ENCODE data around the gene KCTD15. TPM values are rescaled to one million over a fixed set of nuclear protein-coding genes. Genes with fewer than 3 reads are reported as not detected.

The KCTD15 gene
- polyA plus RNA-seq, 3 donors = 1.6 to 43.2 (median 2.1) TPM

GRCh38 chr19:33779849-33780248 is 16.8 kb upstream of the KCTD15 start:
- Histone ChIP-seq H3K27ac (ENCODE audit: low read depth in 1 of 2, low read length in 2 of 2) (no peak overlapping the region), H3K4me2 (replicated peaks; ENCODE audit: extremely low read depth, low read length, poor library complexity, severe bottlenecking) (no peak overlapping the region), H3K36me3 (replicated peaks in 1 of 2; ENCODE audit: control insufficient read depth in 1 of 2, insufficient read depth in 2 of 2, low read length in 2 of 2) (no peaks in the 10 kb centered on the region), H3K4me3 (replicated peaks in 1 of 3; ENCODE audit: low read depth in 2 of 3, low read length in 3 of 3) (no peak overlapping the region), H3K9me3 (replicated peaks in 1 of 2; ENCODE audit: control insufficient read depth in 1 of 2, insufficient read depth in 1 of 2, low read length in 2 of 2) (no peaks in the 10 kb centered on the region), H3K9ac (ENCODE audit: insufficient read depth, low read length, poor library complexity, severe bottlenecking) (no peak overlapping the region), H3K4me1 (ENCODE audit: control insufficient read depth in 1 of 2, insufficient read depth in 2 of 2, low read length in 2 of 2) (no peaks in the 10 kb centered on the region), H3K79me2 (ENCODE audit: insufficient read depth, low read length) (no peaks in the 10 kb centered on the region), H3K27me3 (ENCODE audit: control insufficient read depth in 2 of 2, insufficient read depth in 2 of 2, low read length in 2 of 2) (peaks cover 0 to 11% of the 10 kb centered on the region in 2 donors), H2AFZ (ENCODE audit: insufficient read depth, low read depth, low read length, poor library complexity, severe bottlenecking) (no peak overlapping the region), H4K20me1 (ENCODE audit: insufficient read depth, low read length) (no peaks in the 10 kb centered on the region)
- no peaks in the 10 kb centered on the region for H3K36me3 Mint-ChIP-seq
- WGBS (ENCODE audit: insufficient coverage) = 92% methylated on average over 6 of the region's 7 CpGs
- TF ChIP-seq CTCF (IDR thresholded peaks at IDR 0.05) = no peak
- H3K4me3 Mint-ChIP-seq = no peak overlapping the region
- H3K9me3 Mint-ChIP-seq = peaks cover 0 to 5% (median 3%) of the 10 kb centered on the region in 7 donors
- intact Hi-C loops (cut with micrococcal nuclease) = loop anchor here (2.0 to 10.0 kb wide), 5 partner anchors 217 to 655 kb away; no protein-coding TSS in a partner anchor
- H3K27me3 Mint-ChIP-seq (ENCODE audit: low read depth in 3 of 3) = peaks cover 17 to 29% (median 19%) of the 10 kb centered on the region in 3 donors
- no peak for DNase-seq
- peaks cover 3% of the 10 kb centered on the region for H3K4me1 Mint-ChIP-seq
- H3K27ac Mint-ChIP-seq = no peak overlapping the region

- Histone ChIP-seq H3K9me3 (replicated peaks in 1 of 2; ENCODE audit: control insufficient read depth in 1 of 2, insufficient read depth in 1 of 2, low read length in 2 of 2) (no peaks in the 10 kb centered on the region), H3K9ac (ENCODE audit: insufficient read depth, low read length, poor library complexity, severe bottlenecking) (no peak overlapping the region), H3K4me1 (ENCODE audit: control insufficient read depth in 1 of 2, insufficient read depth in 2 of 2, low read length in 2 of 2) (no peaks in the 10 kb centered on the region), H3K36me3 (replicated peaks in 1 of 2; ENCODE audit: control insufficient read depth in 1 of 2, insufficient read depth in 2 of 2, low read length in 2 of 2) (no peaks in the 10 kb centered on the region), H3K79me2 (ENCODE audit: insufficient read depth, low read length) (no peaks in the 10 kb centered on the region), H3K4me2 (replicated peaks; ENCODE audit: extremely low read depth, low read length, poor library complexity, severe bottlenecking) (no peak overlapping the region), H4K20me1 (ENCODE audit: insufficient read depth, low read length) (no peaks in the 10 kb centered on the region), H3K4me3 (replicated peaks in 1 of 3; ENCODE audit: low read depth in 2 of 3, low read length in 3 of 3) (no peak overlapping the region), H3K27me3 (ENCODE audit: control insufficient read depth in 2 of 2, insufficient read depth in 2 of 2, low read length in 2 of 2) (peaks cover 0 to 11% of the 10 kb centered on the region in 2 donors), H3K27ac (ENCODE audit: low read depth in 1 of 2, low read length in 2 of 2) (no peak overlapping the region), H2AFZ (ENCODE audit: insufficient read depth, low read depth, low read length, poor library complexity, severe bottlenecking) (no peak overlapping the region)
- Mint-ChIP-seq H3K4me3 (no peak overlapping the region), H3K27me3 (ENCODE audit: low read depth in 3 of 3) (peaks cover 18 to 29% (median 20%) of the 10 kb centered on the region in 3 donors), H3K36me3 (no peaks in the 10 kb centered on the region), H3K27ac (peak overlapping the region in 1 of 7 donors; percentile 41), H3K4me1 (peaks cover 3% of the 10 kb centered on the region), H3K9me3 (peaks cover 0 to 5% (median 3%) of the 10 kb centered on the region in 7 donors)
- intact Hi-C loops (cut with micrococcal nuclease) = no loop called here
- no peak for TF ChIP-seq CTCF (IDR thresholded peaks at IDR 0.05)
- no peak for DNase-seq
- 26% methylated on average over 4 of the region's 6 CpGs for WGBS (ENCODE audit: insufficient coverage)
These were observed 16.4 kb upstream of the KCTD15 start for GRCh38 chr19:33780251-33780650.
